IPS-NIHi11 (cell line): ENCODE measurements around the gene SEMA3G.
A peak's percentile ranks its signal among the peaks of the same experiment; 100 is the strongest.

ENCODE experiments used
- DNase-seq: peaks from one replicate; pipeline ENCODE4 v3.0.0; 2012; ENCODE audit warnings: mixed read lengths, low spot score

The SEMA3G gene

GRCh38 chr3:52444860-52445793 is at the start of gene SEMA3G:
Gene SEMA3G, minus strand, starts transcription at chr3:52445103. Its CDS starts 76 bp downstream, at chr3:52445027.
- peak; percentile 92 for DNase-seq

GRCh38 chr3:52494445-52494844 is 49.5 kb upstream of the SEMA3G start:
- no peak for DNase-seq

GRCh38 chr3:52493232-52494017 is 48.5 kb upstream of the SEMA3G start:
- DNase-seq = no peak

GRCh38 chr3:52492059-52492458 is 47.2 kb upstream of the SEMA3G start:
- no peak for DNase-seq

- DNase-seq = no peak
Observed at GRCh38 chr3:52490939-52491526, 46.1 kb upstream of the SEMA3G start.

GRCh38 chr3:52490035-52490938 is 45.4 kb upstream of the SEMA3G start:
- no peak for DNase-seq

GRCh38 chr3:52489453-52489852 is 44.5 kb upstream of the SEMA3G start:
- DNase-seq = no peak

GRCh38 chr3:52488746-52489145 is 43.8 kb upstream of the SEMA3G start:
- no peak for DNase-seq

GRCh38 chr3:52487788-52488691 is 43.1 kb upstream of the SEMA3G start:
- no peak for DNase-seq

GRCh38 chr3:52487050-52487787 is 42.3 kb upstream of the SEMA3G start:
- DNase-seq = no peak

GRCh38 chr3:52484680-52485461 is 40.0 kb upstream of the SEMA3G start:
- no peak for DNase-seq

GRCh38 chr3:52483577-52484381 is 38.9 kb upstream of the SEMA3G start:
- DNase-seq = no peak

- DNase-seq = no peak
Observed at GRCh38 chr3:52483081-52483480, 38.2 kb upstream of the SEMA3G start.

- DNase-seq = peak; percentile 94
Observed at GRCh38 chr3:52481819-52482521, 37.1 kb upstream of the SEMA3G start.

GRCh38 chr3:52480768-52481715 is 36.1 kb upstream of the SEMA3G start:
- no peak for DNase-seq

GRCh38 chr3:52479877-52480575 is 35.1 kb upstream of the SEMA3G start:
- no peak for DNase-seq
